Hepatocyte (in vitro differentiated cells): ENCODE results near the gene PDCL3.

ENCODE experiments used
- CTCF ChIP-seq: fragments of 200-600 bp; sonication (generic); IDR thresholded peaks from 2 replicates; pipeline ENCODE4 v1.5.1; 2016; ENCODE audit warnings: antibody characterized with exemption, mild to moderate bottlenecking; ENCODE audit not compliant: poor library complexity
- EZH2 ChIP-seq: fragments of 200-600 bp; sonication (generic); IDR thresholded peaks from 2 replicates; pipeline ENCODE4 v1.6.1; 2016; ENCODE audit warnings: antibody characterized with exemption, mild to moderate bottlenecking, borderline replicate concordance
- EZH2phosphoT487 ChIP-seq: fragments of 200-600 bp; sonication (generic); IDR thresholded peaks from one replicate; pipeline ENCODE4 v1.6.1; 2018; ENCODE audit warnings: antibody characterized with exemption, mild to moderate bottlenecking, low read depth, moderate library complexity; ENCODE audit not compliant: unreplicated experiment, severe bottlenecking

DNA sequence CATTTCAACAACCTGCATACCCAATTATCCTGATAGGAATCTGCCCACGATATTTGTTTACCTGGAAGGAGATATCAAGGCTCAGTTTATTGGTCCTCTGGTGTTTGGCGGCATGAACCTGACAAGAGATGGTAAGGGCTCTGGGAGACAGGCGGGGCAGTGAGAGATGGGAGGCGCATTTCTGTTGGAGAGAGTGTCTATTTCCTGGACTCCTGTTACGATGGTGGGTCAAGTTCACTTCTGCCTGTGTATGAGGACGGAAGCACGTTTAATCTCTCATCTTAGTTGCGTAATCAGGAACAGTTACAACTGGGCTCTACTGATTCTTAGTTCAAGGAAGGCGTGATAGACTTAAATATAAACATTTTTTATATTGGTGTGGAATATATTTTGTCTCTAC, 8.9 kb downstream of the PDCL3 start:
- TF ChIP-seq CTCF (no peak), EZH2 (no peak), EZH2phosphoT487 (no peak)
